HG02678 (cell line): ENCODE data around the gene KIF11.
"Not testable (repeated sequence)": the region's sequence is repeated elsewhere in the genome, so short reads cannot be mapped to it uniquely, and the experiment has no call there.

ENCODE experiments used
- ATAC-seq: cut with Tn5 transposase; IDR thresholded peaks from one replicate; pipeline ENCODE4 v1.9.1; 2021; ENCODE audit warnings: mild to moderate bottlenecking, moderate library complexity; ENCODE audit not compliant: unreplicated experiment

Gene KIF11

DNA sequence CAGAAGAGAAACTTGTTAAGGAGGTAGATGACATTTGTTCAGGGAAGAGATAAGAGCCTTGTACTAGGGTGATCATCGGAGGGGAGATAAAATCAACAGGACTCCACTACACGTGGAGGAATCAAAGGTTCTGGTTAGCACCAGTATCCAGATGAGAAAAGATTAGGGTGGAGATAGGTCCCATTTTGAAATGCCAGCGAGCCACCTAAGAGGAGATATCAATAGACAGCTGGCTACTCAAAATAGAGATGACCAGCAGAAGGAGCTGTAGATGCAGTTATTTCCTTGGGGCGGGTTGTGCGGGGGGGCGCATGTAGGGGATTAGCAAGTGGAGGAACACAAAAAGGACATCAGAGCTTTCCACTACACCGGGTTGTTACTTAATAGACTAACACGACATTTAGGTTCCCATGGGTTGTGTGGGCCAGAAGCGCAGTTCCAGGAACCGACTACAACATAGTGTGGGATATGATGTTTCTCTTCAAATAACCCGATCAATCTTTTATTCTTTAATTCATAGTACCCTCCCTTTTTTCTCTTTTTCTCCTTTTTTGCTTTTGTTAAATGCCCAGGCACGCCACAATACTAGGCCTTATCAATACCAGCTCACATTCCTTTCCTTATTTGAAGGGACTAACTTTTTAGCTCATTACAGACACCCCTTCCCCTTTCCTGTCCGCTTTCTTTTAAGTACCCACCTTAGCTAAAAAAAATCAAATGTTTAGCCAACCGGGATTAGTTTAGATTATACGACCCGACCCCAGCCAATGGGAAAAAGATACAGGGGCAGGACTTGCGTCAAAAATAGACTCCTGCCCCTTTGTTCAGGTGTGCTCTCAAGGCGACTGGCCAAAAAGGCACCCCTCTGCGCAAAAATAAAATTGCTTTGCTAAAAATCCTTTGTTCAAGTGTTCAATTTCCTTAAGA is 2.0 kb upstream of the KIF11 start:
- peak; percentile 8 for ATAC-seq

DNA sequence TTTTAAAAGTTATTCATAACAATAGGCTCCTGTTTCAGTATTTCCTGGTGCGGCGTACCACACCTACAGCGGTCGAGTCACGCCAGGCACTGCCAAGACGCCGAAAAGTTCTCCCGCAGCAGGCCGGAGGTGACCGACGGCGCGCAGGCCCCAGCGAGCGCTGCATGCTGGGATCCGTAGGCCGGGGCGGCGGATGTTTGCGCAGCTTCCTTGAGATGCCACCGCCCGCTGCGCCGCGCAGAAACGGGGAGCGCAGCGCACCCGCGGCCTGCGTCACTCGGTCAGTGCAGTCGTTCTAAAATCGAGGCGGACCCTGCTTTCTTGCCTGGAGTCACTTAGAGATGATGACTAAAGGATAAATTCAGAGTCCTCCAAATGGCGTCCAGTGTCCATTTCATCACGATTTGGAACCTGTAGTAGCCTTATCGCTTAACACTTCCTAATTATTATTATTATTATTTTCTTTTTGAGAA is 1.3 kb upstream of the KIF11 start:
- ATAC-seq = peak; percentile 77

DNA sequence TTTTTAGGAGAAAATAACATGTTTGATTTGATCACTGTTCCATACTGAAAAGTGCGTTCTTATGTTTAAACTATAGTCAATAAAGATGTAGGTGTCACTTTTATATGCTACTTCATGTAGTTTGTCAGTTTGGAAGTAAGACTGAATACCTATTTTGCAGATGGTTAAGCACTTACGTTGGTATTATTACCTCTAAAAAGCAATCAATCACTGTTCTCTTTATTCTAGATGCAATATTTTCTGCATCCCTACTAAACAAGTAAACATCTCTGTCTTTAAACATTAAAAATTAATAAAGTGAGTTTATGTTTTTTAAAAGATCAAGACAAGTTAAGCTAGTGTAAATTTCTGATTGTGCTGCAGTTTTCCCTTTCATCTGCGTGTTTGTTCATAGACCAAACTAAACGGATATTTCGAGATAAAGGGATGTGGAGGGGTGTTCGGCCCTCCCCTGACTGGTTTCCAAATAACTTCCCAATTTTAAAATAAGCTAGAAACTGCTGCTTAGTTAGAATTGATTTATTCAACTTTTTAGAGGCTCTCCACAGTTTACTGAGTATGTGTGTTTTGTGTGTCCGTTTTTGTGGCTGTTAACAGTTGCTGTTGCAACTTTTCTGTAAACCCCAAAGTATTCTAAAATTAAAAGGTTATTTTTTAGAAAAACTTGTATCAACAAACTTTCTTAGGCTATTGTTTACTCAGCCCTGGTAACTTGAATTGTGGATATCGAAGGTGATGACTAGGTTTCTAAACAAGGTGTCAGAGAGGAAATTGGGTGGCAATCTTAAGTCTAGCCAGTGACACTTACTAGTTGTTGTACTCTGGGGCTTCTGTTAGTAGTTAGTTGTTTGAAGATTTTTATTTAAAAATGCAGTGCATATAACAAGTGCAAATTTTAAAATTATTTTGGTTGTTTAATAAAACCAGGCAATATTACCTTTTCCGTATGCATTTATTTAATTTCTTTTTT is 974 bp downstream of the KIF11 start:
- no peak for ATAC-seq

DNA sequence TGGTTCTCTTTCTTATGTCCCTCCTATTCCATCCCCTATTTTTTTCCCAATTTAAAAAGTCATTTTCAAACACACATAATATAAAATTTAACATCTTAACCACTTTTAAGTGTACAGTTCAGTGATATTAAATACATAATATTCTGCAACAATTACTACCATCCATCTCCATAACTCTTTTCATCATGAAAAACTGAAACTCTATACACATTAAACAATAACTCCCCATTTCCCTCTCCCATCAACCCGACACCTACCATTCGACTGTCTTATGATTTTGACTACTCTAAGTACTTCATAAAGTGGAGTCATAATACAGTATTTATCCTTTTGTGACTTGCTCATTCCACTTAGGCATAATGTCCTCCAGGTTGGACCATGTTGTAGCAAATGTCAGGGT is 2.6 kb downstream of the KIF11 start:
- ATAC-seq = no peak

DNA sequence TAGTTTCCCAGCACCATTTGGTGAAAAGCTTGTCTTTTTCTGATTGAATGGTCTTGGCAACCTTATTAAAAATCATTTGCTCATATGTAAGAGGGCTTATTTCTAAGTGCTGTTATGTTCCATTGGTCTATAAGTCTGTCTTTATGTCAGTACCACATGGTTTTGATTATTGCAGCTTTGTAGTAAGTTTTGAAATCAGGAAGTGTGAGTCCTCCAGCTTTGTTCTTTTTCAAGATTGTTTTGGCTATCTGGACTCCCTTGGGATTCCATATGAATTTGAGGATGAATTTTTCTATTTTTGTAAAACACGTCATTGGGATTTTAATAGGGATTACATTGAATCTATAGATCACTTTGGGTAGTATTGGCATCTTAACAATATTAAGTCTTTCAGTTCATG is 5.4 kb downstream of the KIF11 start:
- no peak for ATAC-seq

DNA sequence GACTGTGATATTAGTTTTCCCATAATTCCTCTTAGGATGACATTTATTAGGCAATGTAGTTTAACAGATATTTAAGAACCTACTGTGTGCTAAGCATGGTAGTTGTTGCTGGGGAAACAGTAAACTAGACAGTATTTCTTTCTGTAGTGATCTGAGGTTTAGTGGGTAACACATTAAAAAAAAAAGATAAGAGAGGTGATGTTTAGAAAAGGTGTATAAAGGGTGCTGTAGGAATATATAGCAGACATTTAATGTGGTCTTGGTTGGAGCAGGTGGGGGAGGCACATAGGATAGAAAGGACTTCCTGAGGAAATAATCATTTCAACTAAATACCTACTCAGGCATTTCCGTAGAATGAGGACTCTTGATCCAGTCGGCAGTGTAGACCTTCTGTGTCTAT is 11.9 kb downstream of the KIF11 start:
- ATAC-seq = no peak

DNA sequence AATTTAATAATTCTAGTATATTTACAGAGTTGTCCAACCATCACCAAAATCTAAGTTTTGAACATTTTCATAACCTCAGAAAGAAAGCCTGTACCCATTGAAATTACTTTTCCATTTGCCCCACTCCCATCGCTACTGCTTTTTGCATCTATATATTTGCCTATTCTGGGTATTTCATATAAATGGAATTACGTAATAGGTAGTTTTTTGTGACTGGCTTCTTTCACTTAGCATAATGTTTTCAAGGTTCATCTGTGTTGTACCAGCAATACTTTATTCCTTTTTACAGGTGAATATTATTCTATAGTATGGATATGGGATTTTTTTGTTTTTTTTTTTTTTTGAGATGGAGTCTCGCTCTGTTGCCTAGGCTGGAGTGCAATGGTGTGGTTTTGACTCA is 22.6 kb downstream of the KIF11 start:
- ATAC-seq = no peak

DNA sequence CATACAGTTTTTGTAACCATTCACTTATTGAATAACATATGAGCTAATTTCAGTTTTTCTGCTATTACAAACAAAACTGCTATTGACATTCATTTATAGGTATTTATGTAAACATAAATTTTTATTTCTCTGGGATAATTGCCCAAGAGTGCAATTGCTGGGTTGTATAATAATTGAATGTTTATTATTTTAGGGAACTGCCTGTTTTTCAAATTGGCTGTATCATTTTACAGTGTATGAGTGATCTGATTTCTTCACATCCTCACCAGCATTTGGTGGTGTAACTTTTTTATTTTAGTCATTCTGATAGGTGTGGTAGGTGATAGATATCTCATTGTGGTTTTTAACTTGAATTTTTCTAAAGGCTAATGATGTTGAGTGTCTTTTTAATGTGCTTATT is 26.4 kb downstream of the KIF11 start:
- ATAC-seq = no peak

DNA sequence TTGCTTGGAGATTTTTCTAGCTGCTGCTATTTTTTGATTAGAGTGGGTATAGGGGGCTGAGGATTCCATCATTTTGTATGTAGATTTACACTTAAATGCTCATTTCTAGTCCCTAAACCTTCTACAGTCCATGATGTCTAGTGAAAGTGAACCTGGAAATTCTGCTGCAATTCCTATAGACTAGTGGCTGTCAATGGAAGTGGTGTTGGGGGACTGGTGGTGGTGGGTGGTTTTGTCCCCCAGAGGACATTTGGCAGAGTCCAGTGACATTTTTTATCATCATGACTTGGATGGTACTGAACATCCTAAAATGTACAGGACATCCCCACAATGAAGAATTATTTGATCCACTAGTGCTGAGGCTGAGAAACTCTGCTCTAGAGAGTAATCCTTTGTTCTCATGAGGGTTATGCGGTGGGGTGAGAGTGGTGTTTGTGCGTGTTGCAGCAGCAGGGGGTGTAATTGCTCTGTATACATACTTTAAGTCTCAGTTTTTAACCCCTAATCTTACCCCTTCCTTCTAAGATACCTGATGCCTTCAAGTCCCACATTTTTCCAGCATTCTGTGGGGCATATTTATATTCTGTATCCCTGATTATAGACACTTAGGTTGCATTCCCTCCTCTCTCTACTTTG is 35.0 kb downstream of the KIF11 start:
- ATAC-seq = no peak

DNA sequence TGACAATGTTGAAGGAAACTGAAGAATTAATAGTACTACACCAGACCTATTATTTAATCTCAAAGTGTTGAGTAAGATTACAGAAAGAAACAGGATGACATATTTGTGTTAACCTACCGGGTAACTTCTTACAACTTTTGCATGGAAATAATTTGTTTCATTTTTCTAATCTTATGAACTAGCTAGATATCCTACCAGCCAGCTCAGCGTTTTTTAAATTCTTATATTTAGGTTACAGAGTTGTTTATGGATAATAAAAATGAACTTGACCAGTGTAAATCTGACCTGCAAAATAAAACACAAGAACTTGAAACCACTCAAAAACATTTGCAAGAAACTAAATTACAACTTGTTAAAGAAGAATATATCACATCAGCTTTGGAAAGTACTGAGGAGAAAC is 37.0 kb downstream of the KIF11 start:
- ATAC-seq = no peak

DNA sequence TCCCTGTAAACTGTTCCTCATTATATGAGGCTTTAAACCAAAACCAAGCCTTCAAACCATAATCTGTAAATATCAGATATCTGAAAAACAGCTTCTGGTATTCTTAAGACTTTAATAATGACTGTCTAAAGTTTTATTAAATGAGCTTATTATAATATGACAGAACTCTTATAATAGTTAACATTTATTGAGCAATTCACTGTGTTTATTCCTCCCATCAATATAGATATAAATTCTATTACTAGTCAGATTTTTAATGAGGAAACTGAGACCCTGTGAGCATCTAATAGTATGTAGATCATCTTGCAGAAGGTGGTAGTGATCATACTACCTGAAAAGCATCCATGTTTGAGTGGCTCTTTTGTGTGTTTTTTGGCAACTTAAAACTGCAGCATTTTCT is 45.1 kb downstream of the KIF11 start:
- ATAC-seq = no peak

DNA sequence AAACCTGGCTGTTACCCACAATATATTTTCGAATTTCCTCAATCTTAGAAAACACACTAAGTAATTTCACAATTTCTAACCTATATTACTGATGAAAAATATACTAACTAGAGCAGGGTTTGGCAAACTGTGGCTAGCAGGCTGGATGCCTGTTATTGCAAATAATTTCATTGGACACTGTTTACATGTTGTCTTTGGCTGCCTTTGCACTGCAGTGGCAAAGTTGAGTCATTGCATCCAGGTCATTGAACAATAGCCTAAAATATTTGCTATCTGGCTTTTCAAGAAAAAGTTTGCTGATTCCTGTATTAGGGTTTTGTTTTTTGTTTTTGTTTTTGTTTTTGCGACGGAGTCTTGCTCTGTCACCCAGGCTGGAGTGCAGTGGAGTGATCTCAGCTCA is 47.2 kb downstream of the KIF11 start:
- no peak for ATAC-seq

DNA sequence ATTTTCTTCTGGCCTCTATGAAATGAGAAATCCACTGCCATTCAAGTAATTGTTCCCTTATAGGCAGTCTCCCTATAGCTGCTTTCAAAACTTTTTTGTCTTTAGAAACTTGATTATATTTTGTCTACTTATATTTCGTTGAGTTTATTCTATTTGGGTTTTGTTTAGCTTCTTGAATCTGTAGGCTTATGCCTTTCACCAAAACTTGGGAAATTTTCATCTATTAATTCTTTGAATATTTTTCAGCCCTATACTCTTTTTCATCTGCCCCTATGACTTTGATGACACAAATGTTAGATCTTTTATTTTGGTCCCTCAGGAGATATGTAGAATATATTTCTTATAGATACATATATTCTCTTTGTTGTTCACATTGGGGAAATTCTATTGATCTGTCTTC is 48.6 kb downstream of the KIF11 start:
- no peak for ATAC-seq

DNA sequence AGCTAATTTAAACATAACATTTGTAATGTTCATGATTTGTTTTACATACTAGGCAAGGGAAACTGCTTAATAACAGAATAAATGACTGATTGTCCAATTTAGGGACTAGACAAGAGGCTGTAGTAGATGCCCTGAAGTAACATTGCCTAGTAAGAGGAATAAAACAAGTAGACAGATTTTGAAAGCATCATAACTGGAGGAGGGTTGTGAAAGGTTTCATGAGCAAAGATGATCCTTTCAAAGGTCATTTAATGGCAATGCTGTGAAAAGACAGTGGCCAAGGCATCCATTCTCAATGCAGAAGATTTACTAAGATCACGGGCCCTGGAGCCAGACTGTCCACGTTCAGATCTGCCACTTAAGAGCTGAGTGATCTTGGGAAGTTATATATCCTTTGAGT is 52.0 kb downstream of the KIF11 start:
- ATAC-seq = no peak

DNA sequence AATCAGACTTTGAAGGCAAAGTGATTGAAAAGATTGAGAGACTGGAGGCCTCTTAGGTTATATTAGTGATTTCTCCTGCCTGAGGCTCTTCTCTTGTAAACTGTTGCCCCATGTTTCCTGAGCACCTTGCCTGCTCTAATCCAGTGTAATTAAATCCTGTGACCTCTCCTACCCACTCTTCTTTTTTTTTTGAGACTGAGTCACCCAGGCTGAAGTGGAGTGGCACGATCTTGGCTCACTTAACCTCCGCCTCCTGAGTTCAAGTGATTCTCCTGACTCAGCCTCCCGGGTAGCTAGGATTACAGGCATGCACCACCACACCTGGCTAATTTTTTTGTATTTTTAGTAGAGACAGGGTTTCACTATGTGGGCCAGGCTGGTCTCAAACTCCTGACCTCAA is 57.9 kb downstream of the KIF11 start:
- not testable (repeated sequence) for ATAC-seq

DNA sequence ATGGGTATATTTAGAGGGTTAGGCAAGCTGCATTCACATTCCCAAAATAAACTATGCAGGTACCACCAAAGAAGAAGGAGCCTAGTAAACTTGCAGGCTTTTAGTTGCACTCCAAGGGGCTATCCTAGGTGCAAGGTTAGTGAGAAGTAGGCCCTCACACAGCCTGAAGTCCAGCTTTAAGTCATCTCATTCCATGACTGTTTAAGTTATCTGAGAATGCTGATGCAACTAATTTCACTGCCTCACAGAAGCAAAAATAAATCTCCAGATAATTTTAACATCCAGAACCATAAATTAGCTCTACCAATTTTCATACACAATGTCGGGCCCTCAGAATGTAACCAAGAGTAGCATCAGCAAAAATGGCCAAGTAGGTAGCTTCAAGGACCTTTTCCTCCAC is 62.5 kb downstream of the KIF11 start:
- no peak for ATAC-seq

DNA sequence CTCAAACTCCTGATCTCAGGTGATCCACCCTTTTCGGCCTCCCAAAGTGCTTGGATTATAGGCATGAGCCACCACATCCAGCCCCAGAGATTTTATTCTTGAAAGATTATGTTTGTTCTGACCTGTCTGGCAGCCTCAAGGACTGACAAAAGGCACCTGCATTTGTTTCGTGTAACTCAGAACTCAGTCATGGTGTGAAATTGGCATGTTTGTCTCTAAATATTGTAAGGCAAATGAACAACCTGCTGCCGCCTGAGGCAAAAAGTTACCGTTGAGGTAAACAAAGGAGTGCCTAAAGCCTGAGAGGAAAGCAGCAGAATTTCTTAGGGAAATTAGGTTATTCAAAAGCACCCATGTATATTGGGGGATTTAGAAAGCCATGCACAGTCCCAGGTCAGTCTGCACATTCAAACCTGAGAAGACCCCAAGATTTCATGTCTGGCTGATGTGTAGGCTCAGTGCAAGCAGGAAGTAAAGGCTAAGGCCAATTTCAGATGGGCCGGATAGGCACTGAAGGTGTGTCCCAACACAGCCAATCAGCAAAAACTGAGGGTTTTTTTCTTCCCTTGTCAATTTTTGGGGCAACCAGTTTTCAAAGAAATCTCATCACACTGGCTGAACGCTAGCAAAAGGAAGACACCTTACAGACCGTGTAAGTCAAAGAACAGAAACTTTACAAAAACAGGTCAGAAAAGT is 63.5 kb downstream of the KIF11 start:
- no peak for ATAC-seq

DNA sequence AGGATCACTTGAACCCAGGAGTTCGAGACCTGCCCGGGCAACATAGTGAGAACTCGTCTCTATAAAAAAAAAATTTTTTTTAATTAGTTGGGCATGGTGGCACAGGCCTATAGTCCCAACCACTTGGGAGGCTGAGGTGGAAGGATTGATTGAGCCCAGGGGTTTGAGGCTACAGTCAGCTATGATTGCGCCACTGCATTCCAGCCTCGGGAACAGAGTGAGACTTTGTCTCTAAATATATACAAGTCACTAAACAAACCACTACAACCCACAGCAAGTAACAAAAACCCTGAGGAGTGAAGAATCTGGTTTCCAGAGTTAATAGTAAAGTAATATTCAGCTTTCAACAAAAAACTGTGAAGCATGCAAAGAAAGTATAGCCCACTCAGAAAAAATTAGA is 64.1 kb downstream of the KIF11 start:
- no peak for ATAC-seq

DNA sequence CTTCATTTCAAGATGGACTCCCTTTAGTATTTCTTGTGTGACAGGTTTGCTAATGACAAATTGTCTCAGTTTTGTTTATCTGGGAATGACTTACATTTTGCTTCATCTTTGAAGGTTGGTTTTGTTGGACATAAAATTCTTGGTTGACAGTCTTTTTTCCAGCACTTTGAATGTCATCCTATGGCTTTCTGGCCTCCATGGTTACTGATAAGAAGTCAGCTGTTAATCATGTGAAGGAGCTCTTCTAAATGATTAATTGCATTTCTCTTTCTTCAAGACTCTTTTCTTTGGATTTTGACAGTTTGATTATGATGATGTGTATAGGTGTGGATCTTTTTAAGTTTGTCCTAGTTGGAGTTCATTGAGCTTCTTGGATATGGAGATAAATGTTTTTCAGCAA is 69.9 kb downstream of the KIF11 start:
- ATAC-seq = no peak

DNA sequence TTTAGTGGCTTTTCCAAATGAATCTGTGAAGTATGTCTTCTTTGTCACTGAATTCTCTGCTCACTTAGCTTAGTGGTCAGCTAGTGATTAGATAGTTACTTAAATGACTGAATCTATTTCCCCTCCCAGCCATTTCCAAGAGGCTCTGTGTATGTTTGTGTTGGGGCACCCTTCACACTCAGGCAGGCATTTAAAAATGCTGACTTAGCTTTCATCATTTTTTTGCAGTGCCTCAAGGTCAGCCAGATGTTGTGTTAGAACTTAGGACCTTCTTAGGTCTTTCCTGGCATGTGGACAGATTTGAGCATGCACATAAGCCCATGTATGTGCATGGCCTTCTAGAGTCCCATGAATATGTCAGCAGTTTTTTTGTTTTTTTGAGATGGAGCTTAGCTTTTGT is 71.4 kb downstream of the KIF11 start:
- ATAC-seq = no peak

DNA sequence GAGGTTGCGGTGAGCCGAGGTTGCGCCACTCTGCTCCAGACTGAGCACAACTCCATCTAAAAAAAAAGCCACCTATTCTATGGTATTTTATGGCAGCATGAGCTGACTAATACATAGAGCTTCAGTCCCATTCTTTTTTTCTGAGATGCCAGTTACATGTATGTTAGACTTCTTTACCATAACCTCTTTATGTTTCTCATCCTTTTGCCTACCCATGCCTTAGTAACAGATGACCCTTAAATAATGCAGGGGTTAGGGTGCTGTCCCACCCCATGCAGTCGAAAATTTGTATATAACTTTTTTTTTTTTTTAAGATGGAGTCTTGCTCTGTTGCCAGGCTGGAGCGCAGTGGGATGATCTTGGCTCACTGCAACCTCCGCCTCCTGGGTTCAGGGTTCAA is 74.1 kb downstream of the KIF11 start:
- ATAC-seq = no peak
